ENCODE measurements around the gene PLCH1.

The PLCH1 gene

GRCh38 chr3:155441506-155441905 lies 303.4 kb downstream of the PLCH1 start:
- Histone ChIP-seq H3K9ac (ENCODE audit: low read length) (no peak overlapping the region), H3K27ac (ENCODE audit: low read length, poor library complexity, severe bottlenecking) (peak overlapping the region; percentile 94), H3K18ac (ENCODE audit: low read depth in 1 of 2, low read length in 2 of 2) (no peak overlapping the region), H3K4me2 (ENCODE audit: low read length, poor library complexity, severe bottlenecking) (no peak overlapping the region), H3K79me1 (replicated peaks; ENCODE audit: low read length, poor library complexity, severe bottlenecking) (no peaks in the 10 kb centered on the region), H3K27me3 (ENCODE audit: control insufficient read depth in 1 of 2, insufficient read depth in 1 of 2, low read length in 2 of 2) (no peaks in the 10 kb centered on the region), H3K4me3 (ENCODE audit: insufficient read depth in 1 of 2, low read depth in 1 of 2, low read length in 2 of 2) (no peak overlapping the region), H3K9me3 (ENCODE audit: control insufficient read depth, low read length) (no peaks in the 10 kb centered on the region), H3K4ac (ENCODE audit: low read depth in 1 of 2, low read length in 2 of 2) (no peak overlapping the region), H4K8ac (ENCODE audit: low read length) (no peak overlapping the region), H2AFZ (ENCODE audit: low read depth, low read length) (no peak overlapping the region), H2BK15ac (ENCODE audit: low read depth, poor library complexity, severe bottlenecking) (no peak overlapping the region), H3K14ac (ENCODE audit: low read length in 2 of 2) (no peak overlapping the region), H3K23ac (ENCODE audit: low read length in 2 of 2) (no peak overlapping the region), H3K4me1 (ENCODE audit: control insufficient read depth, insufficient read depth, low read depth, low read length) (no peaks in the 10 kb centered on the region), H3K36me3 (ENCODE audit: control insufficient read depth in 1 of 2, insufficient read depth in 2 of 2, low read depth in 1 of 2, low read length in 2 of 2) (no peaks in the 10 kb centered on the region), H2BK12ac (ENCODE audit: low read length in 2 of 2) (no peak overlapping the region), H4K91ac (ENCODE audit: low read length) (no peak overlapping the region), H2BK5ac (ENCODE audit: low read depth, low read length, poor library complexity, severe bottlenecking) (peak overlapping the region; percentile 44), H2BK120ac (ENCODE audit: low read depth, low read length) (no peak overlapping the region), H2AK5ac (ENCODE audit: low read length, severe bottlenecking) (no peak overlapping the region)
- no peak for DNase-seq
- 100% methylated on average over 1 of the region's 1 CpG for WGBS

DNA sequence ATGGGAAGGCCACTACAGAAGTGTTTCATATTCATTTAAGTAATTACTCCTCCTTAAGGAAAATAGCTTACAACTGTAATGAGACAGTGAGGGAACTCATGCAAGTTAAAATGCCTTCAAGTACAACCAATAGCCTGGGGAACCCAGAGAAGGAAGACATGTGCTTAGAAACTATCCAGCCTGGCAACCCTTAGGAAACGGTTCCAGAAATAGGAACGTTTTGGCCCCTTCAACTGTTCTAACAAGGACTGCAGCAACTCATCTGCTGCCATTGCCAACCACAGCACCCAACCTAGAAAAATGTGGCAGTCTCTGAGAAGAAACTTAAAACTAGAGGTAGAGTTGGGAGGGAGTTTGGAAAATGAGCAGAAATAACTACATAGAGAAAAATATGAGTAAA lies 303.8 kb downstream of the PLCH1 start:
- Histone ChIP-seq H2BK5ac (ENCODE audit: low read depth, low read length, poor library complexity, severe bottlenecking) (peak overlapping the region; percentile 98), H2AFZ (ENCODE audit: low read depth, low read length) (no peak overlapping the region), H2BK12ac (ENCODE audit: low read length in 2 of 2) (no peak overlapping the region), H2AK5ac (ENCODE audit: low read length, severe bottlenecking) (peak overlapping the region; percentile 70), H3K4me3 (ENCODE audit: insufficient read depth in 1 of 2, low read depth in 1 of 2, low read length in 2 of 2) (no peak overlapping the region), H3K36me3 (ENCODE audit: control insufficient read depth in 1 of 2, insufficient read depth in 2 of 2, low read depth in 1 of 2, low read length in 2 of 2) (no peaks in the 10 kb centered on the region), H3K4ac (ENCODE audit: low read depth in 1 of 2, low read length in 2 of 2) (no peak overlapping the region), H4K91ac (ENCODE audit: low read length) (no peak overlapping the region), H3K27ac (ENCODE audit: low read length, poor library complexity, severe bottlenecking) (peak overlapping the region; percentile 94), H3K9me3 (ENCODE audit: control insufficient read depth, low read length) (no peaks in the 10 kb centered on the region), H3K18ac (ENCODE audit: low read depth in 1 of 2, low read length in 2 of 2) (no peak overlapping the region), H3K4me2 (ENCODE audit: low read length, poor library complexity, severe bottlenecking) (no peak overlapping the region), H3K79me1 (replicated peaks; ENCODE audit: low read length, poor library complexity, severe bottlenecking) (no peaks in the 10 kb centered on the region), H2BK15ac (ENCODE audit: low read depth, poor library complexity, severe bottlenecking) (no peak overlapping the region), H3K4me1 (ENCODE audit: control insufficient read depth, insufficient read depth, low read depth, low read length) (no peaks in the 10 kb centered on the region), H3K9ac (ENCODE audit: low read length) (no peak overlapping the region), H4K8ac (ENCODE audit: low read length) (no peak overlapping the region), H3K14ac (ENCODE audit: low read length in 2 of 2) (no peak overlapping the region), H3K27me3 (ENCODE audit: control insufficient read depth in 1 of 2, insufficient read depth in 1 of 2, low read length in 2 of 2) (no peaks in the 10 kb centered on the region), H2BK120ac (ENCODE audit: low read depth, low read length) (no peak overlapping the region), H3K23ac (ENCODE audit: low read length in 2 of 2) (no peak overlapping the region)
- 80% methylated on average over 2 of the region's 2 CpGs for WGBS
- DNase-seq: no peak

- no peak overlapping the region for H4K8ac ChIP-seq (ENCODE audit: low read length)
- no peaks in the 10 kb centered on the region for H3K4me1 ChIP-seq (ENCODE audit: control insufficient read depth, insufficient read depth, low read depth, low read length)
- H3K14ac ChIP-seq (ENCODE audit: low read length in 2 of 2): no peak overlapping the region
- no peak overlapping the region for H3K4ac ChIP-seq (ENCODE audit: low read depth in 1 of 2, low read length in 2 of 2)
- no peak overlapping the region for H2BK12ac ChIP-seq (ENCODE audit: low read length in 2 of 2)
- peaks cover 1% of the 10 kb centered on the region for H3K9me3 ChIP-seq (ENCODE audit: control insufficient read depth, low read length)
- no peak for DNase-seq
- no peak overlapping the region for H3K23ac ChIP-seq (ENCODE audit: low read length in 2 of 2)
- no peaks in the 10 kb centered on the region for H3K27me3 ChIP-seq (ENCODE audit: control insufficient read depth in 1 of 2, insufficient read depth in 1 of 2, low read length in 2 of 2)
- H3K18ac ChIP-seq (ENCODE audit: low read depth in 1 of 2, low read length in 2 of 2): no peak overlapping the region
- no peak overlapping the region for H3K27ac ChIP-seq (ENCODE audit: low read length, poor library complexity, severe bottlenecking)
- no peak overlapping the region for H3K4me2 ChIP-seq (ENCODE audit: low read length, poor library complexity, severe bottlenecking)
- H4K91ac ChIP-seq (ENCODE audit: low read length): no peak overlapping the region
- no peaks in the 10 kb centered on the region for H3K79me1 ChIP-seq (replicated peaks; ENCODE audit: low read length, poor library complexity, severe bottlenecking)
- no peak overlapping the region for H2BK5ac ChIP-seq (ENCODE audit: low read depth, low read length, poor library complexity, severe bottlenecking)
- H2AK5ac ChIP-seq (ENCODE audit: low read length, severe bottlenecking): no peak overlapping the region
- no peaks in the 10 kb centered on the region for H3K36me3 ChIP-seq (ENCODE audit: control insufficient read depth in 1 of 2, insufficient read depth in 2 of 2, low read depth in 1 of 2, low read length in 2 of 2)
- no peak overlapping the region for H2AFZ ChIP-seq (ENCODE audit: low read depth, low read length)
- H3K4me3 ChIP-seq (ENCODE audit: insufficient read depth in 1 of 2, low read depth in 1 of 2, low read length in 2 of 2): no peak overlapping the region
- H2BK15ac ChIP-seq (ENCODE audit: low read depth, poor library complexity, severe bottlenecking): no peak overlapping the region
- no peak overlapping the region for H3K9ac ChIP-seq (ENCODE audit: low read length)
- H2BK120ac ChIP-seq (ENCODE audit: low read depth, low read length): no peak overlapping the region
These were observed 309.1 kb downstream of the PLCH1 start for GRCh38 chr3:155435821-155436220.

GRCh38 chr3:155431856-155432570 lies 312.9 kb downstream of the PLCH1 start:
- Histone ChIP-seq H2AFZ (ENCODE audit: low read depth, low read length) (no peak overlapping the region), H3K18ac (ENCODE audit: low read depth in 1 of 2, low read length in 2 of 2) (no peak overlapping the region), H2BK12ac (ENCODE audit: low read length in 2 of 2) (no peak overlapping the region), H3K9me3 (ENCODE audit: control insufficient read depth, low read length) (peaks cover 23% of the 10 kb centered on the region), H4K91ac (ENCODE audit: low read length) (no peak overlapping the region), H2BK120ac (ENCODE audit: low read depth, low read length) (no peak overlapping the region), H3K23ac (ENCODE audit: low read length in 2 of 2) (no peak overlapping the region), H2BK5ac (ENCODE audit: low read depth, low read length, poor library complexity, severe bottlenecking) (no peak overlapping the region), H3K9ac (ENCODE audit: low read length) (no peak overlapping the region), H3K4me2 (ENCODE audit: low read length, poor library complexity, severe bottlenecking) (no peak overlapping the region), H3K27ac (ENCODE audit: low read length, poor library complexity, severe bottlenecking) (no peak overlapping the region), H2BK15ac (ENCODE audit: low read depth, poor library complexity, severe bottlenecking) (no peak overlapping the region), H2AK5ac (ENCODE audit: low read length, severe bottlenecking) (no peak overlapping the region), H3K36me3 (ENCODE audit: control insufficient read depth in 1 of 2, insufficient read depth in 2 of 2, low read depth in 1 of 2, low read length in 2 of 2) (no peaks in the 10 kb centered on the region), H3K4ac (ENCODE audit: low read depth in 1 of 2, low read length in 2 of 2) (no peak overlapping the region), H3K14ac (ENCODE audit: low read length in 2 of 2) (no peak overlapping the region), H3K4me1 (ENCODE audit: control insufficient read depth, insufficient read depth, low read depth, low read length) (no peaks in the 10 kb centered on the region), H4K8ac (ENCODE audit: low read length) (no peak overlapping the region), H3K27me3 (ENCODE audit: control insufficient read depth in 1 of 2, insufficient read depth in 1 of 2, low read length in 2 of 2) (no peaks in the 10 kb centered on the region), H3K79me1 (replicated peaks; ENCODE audit: low read length, poor library complexity, severe bottlenecking) (no peaks in the 10 kb centered on the region), H3K4me3 (ENCODE audit: insufficient read depth in 1 of 2, low read depth in 1 of 2, low read length in 2 of 2) (no peak overlapping the region)
- 80% methylated on average over 7 of the region's 7 CpGs for WGBS
- DNase-seq: no peak
